HuH-7 (cell line): ENCODE results near the gene FLT3.

Experiments used
- DNase-seq: peaks from one replicate; pipeline ENCODE4 v3.0.0; 2011; ENCODE audit warnings: low spot score

FLT3 gene

GRCh38 chr13:28001837-28002473 is 98.4 kb downstream of the FLT3 start:
- no peak for DNase-seq

DNA sequence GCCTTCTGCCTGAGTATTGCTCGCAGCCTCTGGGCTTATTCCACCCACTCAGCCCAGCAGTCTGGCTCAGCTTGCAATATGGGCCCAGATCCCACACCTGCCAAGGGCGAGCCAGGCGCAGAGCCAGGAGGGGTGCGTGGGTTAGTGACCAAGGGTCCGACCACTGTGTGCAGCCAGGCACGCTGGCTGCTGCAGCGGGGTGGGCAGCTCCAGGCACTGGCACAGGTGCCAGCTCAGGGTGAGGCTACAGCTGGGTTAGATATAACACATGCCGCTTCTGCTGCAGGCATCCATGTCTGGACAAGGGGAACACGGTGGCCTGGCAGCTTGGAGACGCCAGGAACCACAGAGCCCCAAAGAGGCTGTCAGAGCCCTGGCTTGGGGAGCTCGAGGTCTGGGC is 99.3 kb downstream of the FLT3 start:
- no peak for DNase-seq

DNA sequence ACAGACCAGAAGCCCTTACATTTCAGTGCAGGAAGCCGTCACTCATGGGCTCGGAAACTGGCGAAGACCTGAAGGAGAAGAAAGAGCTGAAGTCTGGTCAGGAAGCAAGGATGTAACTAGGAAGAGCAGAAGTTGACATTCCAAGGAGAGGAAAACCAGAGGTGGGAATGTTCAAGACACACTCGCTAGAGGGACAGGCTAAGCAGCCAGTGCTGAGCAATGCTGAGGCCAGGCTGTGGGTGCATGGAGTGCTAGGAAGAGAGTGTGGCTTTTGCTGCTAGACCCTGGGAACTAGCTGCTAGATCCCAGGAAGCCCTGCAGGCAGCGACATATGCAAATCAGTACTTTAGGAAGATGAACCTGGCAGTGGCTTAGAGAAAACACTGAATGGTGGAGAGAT is 99.8 kb downstream of the FLT3 start:
- no peak for DNase-seq

- DNase-seq = no peak
Observed at GRCh38 chr13:27997904-27998522, 102.4 kb downstream of the FLT3 start.

DNA sequence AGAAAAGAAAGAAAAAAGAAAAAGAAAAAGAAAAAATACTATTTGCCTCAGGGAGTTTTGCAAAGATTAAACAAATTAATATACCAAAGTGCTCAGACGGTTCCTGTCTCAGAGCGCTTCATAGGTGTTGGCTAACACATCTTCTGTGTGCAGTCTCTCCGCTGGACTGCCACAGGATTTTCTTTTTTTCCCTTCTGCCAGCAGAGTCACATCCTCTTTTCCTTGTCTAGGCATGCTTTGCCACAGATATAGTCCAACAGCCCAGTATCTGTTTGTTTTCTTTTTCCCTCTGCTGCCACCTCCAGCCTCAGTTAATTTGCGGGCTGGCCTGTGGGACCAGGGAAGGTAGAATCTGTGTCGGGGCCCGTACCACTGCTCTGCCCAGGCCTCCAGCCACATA is 108.5 kb downstream of the FLT3 start:
- no peak for DNase-seq

- no peak for DNase-seq
Observed at GRCh38 chr13:27988520-27988919, 111.9 kb downstream of the FLT3 start, which contains the start of gene URAD. TSS of gene URAD (minus strand) at chr13:27988693. CDS start at chr13:27988637, 56 bp downstream.

DNA sequence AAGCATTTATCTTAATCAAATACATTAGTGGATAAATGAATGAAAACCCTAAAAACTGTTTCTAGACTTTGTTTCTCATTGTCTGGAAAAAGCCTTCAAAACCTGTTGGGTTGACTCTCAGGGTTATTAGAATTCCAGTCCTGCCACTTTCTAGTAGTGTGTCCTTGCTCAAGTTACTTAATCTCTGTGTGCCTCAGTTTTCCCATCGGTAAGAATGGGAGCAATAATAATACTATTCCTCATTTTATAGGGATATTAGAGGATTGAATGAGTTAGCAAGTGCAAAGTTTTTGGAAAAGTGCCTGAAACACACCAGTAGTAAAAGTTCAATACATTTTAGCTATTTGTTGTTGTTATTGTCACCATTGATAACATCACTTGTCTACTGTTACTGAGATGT is 114.8 kb downstream of the FLT3 start:
- no peak for DNase-seq

DNA sequence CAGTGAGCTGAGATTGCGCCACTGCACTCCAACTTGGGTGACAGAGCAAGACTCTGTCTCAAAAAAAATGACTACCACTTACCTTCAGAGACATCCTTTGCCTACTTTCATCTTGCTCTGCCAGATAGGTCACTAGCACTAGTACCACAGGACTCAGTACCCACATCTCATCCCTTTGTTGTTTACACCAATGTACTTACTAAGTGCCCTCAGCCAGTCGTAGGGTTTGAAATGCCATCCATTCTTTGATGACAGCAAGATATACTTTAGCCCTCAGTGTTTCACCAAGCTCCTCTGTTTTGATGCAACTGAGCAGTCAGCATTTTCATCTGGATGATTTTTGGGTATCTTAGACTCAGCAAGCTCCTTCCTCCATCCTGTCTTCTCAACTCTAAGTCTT is 118.0 kb downstream of the FLT3 start:
- no peak for DNase-seq

DNA sequence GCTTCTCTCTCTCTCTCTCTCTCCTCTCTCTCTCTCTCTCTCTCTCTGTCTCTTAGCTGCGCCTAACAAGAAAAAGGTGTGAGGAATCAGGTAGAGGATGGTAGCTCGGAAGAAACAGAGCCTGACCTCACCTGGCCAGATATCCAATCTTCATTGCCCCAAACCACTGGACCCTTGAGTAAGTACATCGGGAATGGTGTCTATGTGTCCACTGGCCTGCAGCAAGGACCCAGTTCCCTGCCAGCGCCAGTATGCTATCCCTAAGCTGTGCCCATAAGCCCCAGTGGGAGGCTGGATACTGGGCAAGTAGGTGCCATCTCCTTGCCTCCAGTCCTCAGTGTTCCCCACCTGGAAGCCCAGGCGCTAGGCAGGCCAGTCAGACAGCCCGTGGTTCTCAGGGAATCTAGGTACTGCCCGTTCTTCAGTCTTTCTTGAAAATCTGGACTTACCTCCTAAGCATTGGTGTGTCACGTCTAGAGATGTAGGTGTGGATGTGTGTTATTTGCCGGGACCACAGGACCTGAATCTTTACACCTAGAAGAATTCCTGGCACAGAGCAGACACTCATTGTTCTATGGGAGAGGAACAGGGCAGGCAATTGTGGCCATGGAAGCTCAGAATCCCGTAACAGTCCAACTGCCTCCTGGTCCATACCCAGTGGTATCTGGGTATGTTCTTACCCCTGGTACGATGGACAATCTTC is 119.2 kb downstream of the FLT3 start:
- no peak for DNase-seq

DNA sequence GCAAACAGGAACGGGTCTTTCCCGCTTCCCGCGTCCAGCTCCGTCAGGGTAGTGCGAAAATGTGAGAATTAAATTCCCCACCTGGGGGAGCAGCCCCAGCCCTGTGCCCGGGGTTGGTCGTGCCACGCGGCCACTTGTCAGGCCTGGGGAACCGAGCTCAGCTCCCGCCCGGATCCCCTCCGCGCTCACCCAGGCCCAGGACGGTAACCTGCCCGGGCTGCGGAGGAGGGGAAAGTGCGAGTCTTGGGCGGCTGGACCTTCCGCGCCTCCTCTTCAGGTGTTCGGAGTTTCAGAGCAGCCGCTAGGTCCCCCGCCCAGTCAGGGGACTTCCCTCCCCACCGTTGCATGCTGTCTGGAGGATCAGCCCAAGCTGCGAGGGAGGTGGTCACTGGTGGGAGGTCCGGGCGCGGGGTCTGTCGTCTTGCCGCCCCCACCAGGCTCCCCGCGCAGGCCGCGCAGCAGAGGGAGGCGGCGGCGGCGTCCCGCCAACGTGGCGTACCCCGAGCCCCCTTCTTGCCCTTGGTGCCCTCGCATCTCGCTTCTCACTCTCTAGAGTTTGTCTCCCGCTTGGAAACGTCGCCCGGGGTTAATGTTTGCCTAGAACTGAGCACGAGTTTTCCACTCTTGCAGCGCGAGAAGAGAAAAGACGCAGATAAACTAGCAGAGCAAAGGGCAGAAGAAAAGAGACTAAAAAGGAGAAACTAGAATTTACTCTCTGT is 119.9 kb downstream of the FLT3 start:
- no peak for DNase-seq

GRCh38 chr13:27979765-27980279 is 120.6 kb downstream of the FLT3 start:
- DNase-seq = no peak

- DNase-seq = no peak
Observed at GRCh38 chr13:27979001-27979643, 121.3 kb downstream of the FLT3 start.

GRCh38 chr13:27978301-27978968 is 121.9 kb downstream of the FLT3 start:
- DNase-seq = no peak

- no peak for DNase-seq
Observed at GRCh38 chr13:27977476-27978300, 122.7 kb downstream of the FLT3 start.

GRCh38 chr13:27976362-27977091 is 123.8 kb downstream of the FLT3 start:
- DNase-seq = no peak

DNA sequence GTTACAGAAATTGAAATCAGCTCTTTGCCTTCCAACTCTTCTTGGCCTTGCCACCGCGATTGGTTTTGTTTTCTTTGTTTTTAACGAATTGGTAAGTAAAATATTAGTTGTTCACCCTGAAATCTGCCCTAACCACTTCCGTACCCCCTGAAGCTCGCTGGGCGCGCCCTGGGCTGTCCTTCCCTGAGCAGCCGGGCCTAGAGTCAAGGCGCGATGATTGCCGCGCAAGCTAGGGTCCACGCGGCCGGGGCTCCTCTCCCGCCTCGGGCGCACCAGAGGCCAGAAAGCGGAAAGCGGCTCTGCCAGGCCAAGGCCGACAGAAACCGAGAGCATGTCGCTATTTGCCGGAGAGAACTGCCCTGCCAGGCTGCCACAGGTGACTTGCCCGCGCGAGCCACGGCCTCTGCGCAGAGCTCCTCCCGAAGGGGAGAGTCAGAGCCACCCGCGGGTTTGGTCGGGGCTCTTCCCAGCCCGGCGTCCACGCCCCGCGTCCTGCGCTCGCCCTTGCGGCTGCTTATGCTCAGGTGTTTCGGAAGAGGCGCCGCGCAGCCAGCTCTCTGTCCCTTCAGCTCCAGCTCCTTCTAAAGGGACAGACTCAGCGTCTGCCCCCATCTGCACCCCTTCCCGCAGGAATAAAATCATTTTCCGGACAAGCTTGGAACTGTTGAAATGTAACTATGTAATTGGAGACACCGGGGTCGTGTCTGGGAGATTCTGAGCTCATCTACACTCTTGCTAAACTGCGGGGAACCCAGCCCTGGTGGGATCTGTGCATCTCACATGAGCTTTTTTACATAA is 124.6 kb downstream of the FLT3 start:
- no peak for DNase-seq

GRCh38 chr13:27973961-27974662 is 126.3 kb downstream of the FLT3 start:
- no peak for DNase-seq

DNA sequence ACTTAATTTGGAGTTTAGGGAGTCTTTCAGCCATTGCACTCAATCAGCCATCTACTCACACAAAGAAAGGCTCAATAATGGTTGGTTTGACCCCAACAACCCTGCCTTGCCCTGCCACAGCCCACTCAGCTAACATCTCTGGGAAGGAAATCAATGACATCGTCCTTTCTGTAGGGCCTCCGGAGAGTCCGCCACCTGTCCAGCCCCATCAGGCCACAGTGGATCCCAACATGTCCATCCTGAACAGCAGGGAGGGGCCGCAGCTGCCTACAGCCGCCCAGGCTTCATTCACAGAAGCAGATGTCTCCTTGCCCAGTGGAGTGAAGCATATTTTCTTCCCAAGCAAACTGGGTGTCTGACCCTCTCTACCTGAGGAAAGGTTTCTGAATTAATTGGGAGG is 127.1 kb downstream of the FLT3 start:
- no peak for DNase-seq

- DNase-seq = no peak
Observed at GRCh38 chr13:27972478-27972820, 127.9 kb downstream of the FLT3 start.
